ENCODE measurements around the gene PHACTR3.

The PHACTR3 gene

DNA sequence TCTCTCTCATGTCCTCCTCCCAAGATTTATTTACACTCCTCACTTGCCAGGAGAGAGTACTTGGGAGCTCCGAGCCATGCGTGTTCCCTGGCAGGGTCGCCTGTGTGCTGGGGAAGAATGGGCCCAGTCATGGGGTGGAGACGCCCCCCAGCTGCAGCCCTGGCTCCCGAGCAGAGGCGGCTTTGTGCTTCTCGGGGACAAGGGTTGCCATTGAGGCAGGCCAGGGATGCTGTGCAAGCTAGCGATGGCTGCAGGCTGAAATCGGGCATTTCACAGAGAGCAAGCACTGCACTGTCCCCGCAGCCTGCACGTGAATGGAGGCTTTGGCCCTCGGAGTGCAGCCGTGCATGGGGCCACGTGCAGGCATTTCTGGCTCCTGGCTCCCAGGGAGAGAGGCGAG, 23.8 kb downstream of the PHACTR3 start:
- TF ChIP-seq, protein P1, sequence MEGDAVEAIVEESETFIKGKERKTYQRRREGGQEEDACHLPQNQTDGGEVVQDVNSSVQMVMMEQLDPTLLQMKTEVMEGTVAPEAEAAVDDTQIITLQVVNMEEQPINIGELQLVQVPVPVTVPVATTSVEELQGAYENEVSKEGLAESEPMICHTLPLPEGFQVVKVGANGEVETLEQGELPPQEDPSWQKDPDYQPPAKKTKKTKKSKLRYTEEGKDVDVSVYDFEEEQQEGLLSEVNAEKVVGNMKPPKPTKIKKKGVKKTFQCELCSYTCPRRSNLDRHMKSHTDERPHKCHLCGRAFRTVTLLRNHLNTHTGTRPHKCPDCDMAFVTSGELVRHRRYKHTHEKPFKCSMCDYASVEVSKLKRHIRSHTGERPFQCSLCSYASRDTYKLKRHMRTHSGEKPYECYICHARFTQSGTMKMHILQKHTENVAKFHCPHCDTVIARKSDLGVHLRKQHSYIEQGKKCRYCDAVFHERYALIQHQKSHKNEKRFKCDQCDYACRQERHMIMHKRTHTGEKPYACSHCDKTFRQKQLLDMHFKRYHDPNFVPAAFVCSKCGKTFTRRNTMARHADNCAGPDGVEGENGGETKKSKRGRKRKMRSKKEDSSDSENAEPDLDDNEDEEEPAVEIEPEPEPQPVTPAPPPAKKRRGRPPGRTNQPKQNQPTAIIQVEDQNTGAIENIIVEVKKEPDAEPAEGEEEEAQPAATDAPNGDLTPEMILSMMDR (IDR thresholded peaks at IDR 0.05): no peak
- H3K27ac ChIP-seq: no peak overlapping the region
- no peak for DNase-seq (ENCODE audit: low spot score)
- H3K4me3 ChIP-seq: no peak overlapping the region

DNA sequence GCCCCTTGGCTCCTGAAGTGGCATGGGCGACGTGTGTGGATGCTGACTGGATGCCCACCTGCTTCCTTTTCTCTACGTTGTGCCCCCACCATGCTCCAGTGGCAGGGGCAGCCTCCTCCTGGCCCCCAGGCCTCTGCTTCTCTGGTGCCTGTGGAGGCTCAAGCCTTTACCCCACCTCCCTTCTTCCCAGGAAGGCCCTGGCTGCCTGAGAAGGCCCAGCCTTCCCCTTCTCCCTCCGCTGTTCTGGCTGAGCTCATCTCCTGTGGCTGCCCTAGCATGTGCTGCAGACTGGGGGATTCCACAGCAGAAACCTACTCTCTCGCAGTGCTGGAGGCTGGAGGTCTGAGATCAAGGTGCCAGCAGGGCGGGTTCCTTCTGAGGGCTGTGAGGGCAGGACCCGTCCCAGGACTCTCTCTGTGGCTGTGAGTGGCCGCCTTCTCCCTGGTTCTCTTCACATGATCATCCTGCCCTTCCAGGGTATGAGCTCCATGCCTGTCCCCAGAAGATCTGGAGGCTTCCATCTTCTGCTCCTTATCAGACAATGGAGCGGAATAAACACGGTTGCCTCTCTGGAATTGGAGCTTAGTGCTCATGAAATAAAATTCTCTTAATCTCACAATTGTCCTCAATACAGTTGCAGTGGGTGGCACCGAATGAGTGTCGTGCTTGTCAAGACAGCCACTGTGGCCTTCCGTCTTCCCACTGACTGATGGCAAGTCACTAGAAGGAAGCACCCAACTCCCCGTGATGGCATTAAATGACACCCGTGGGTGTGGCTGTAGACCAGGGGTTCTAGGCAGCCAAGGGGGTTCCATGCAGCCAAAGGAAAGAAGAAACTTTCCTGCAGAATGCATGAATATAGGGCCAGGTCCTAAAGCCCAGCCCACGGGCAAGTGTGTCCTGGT, 25.1 kb downstream of the PHACTR3 start:
- H3K27ac ChIP-seq: no peak overlapping the region
- TF ChIP-seq, protein P1 (IDR thresholded peaks at IDR 0.05): no peak
- no peak for DNase-seq (ENCODE audit: low spot score)
- no peak overlapping the region for H3K4me3 ChIP-seq

DNA sequence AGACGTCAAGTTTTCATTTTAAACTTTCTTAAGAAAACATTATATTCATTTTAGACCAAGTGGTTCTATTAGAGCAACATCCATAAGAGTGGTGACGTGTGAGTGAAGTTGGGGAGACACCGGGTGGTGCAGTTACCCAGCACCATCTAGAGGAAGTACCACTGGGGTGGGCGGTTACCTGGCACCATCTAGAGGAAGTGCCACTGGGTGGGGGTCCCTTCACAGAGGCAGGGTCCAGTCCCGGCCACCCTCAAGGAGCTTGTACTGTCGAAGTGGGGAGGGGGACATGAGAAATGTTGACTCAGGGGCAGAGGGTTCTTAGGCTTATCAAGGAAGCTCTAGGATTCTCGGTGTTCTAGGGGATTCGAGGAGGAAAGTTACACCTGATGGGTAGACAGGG, 26.2 kb downstream of the PHACTR3 start:
- H3K27ac ChIP-seq: no peak overlapping the region
- TF ChIP-seq, protein P1 (IDR thresholded peaks at IDR 0.05): no peak
- no peak for DNase-seq (ENCODE audit: low spot score)
- H3K4me3 ChIP-seq: no peak overlapping the region

DNA sequence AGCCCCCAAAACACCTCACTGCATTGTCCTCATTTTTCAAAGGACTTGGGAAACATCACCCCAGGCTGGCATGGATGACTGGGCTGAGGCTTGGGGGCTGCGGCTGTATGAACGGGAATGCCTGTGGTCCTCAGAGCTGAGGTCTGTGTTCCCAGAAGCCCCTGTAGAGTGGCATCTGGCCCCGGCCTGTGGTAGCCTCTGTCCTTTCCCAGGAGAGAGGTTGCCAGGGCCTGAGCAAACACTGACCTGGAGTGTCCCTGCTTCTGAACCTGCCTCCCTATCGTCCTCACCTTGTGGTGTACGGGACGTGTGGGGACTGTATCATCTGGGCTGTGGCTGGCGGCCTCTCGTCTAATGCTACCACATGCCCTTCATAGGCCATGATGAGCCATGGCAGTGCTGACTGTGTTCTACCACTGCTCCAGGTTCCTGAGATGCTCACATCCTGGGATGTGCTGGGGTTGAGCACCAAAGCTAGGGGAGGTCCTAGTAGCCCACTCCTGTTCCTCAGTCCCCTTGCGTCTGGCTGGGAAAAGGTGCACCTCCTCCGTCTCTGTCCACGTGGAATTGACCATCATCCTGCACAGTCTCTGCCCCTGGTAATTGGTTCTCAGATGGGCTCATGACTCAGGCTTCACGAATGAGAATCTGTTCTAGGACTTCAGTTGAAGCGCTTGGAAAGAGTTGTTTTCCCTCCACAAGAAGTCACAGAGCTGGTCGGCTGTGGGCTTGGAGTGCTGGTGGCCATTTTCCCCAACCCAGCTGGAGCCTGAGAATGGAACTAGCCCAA, 27.6 kb downstream of the PHACTR3 start:
- DNase-seq (ENCODE audit: low spot score): peak; percentile 36
- TF ChIP-seq, protein P1 (IDR thresholded peaks at IDR 0.05): no peak
- Histone ChIP-seq H3K27ac (no peak overlapping the region), H3K4me3 (no peak overlapping the region)

DNA sequence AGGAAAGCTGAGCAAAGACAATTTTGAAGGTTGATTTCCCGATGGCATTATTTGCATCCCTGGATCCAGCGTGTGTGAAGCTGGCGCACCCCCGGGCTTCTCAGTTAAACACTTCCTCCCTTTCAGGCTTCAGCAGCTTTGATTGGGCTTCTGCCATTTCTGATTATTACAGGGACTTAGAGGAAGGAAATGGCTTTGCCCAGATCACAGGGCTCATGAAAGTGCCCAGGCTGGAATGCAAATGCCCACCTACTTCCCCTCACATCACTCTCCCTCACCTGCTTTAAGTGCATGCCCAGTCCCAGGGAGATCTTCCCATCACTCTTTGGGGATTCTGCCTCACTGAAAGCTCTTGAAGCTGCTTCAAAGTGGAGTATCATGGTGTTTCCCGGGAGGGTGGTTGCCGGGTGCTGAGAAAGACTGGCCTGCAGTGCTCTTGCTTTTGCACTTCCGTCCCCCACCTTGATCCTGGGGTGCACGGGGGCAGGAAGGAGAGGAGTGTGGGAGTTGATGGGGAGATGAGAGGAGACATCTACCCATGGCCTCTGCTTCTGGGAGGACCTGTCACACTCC, 28.3 kb downstream of the PHACTR3 start:
- TF ChIP-seq, protein P1 (IDR thresholded peaks at IDR 0.05): no peak
- Histone ChIP-seq H3K4me3 (no peak overlapping the region), H3K27ac (no peak overlapping the region)
- DNase-seq (ENCODE audit: low spot score): peak; percentile 52

DNA sequence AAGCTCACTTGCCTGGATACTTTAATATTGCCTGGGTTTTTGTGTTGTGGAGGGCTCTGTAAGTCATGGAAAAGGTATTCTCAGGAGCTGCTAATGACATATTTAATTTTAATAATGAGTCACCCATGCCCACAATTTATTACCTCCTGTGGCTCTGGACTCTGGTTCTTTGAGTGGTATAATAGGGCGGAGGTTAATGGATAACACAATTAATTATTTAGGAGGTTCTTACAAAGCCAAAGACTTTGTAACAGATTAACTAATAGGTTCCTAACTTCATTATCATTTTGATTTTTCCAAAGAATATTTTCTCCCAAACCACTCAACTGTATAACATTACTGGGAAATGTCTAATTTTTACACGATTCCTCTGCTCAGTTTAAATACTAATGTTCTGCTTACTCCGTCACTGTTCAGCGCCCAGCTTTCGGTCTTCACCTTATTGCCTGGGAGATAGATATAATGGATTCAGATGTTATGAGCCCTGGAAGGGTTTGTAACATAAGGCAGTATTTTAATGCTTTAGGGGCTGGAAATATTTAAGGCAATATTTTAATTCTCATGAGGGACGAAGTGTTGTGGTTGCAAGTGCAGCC, 29.4 kb downstream of the PHACTR3 start:
- H3K4me3 ChIP-seq: no peak overlapping the region
- DNase-seq (ENCODE audit: low spot score): no peak
- TF ChIP-seq, protein P1 (IDR thresholded peaks at IDR 0.05): no peak
- no peak overlapping the region for H3K27ac ChIP-seq

Data from coronary artery (tissue), 2 donors.